HepG2 (cell line): ENCODE data around the gene IHH. TPM values are rescaled to one million over a fixed set of nuclear protein-coding genes. Genes with fewer than 3 reads are reported as not detected.

Experiments
- ATAD3A ChIP-seq: sonication (generic); formaldehyde crosslinking; IDR thresholded peaks from 2 replicates; pipeline ENCODE4 v1.4.0; 2020; ENCODE audit warnings: missing genetic modification reagents
- ETS1 ChIP-seq: sonication (generic); formaldehyde crosslinking; IDR thresholded peaks from 2 replicates; pipeline ENCODE4 v1.4.0; 2020; ENCODE audit warnings: missing genetic modification reagents
- KLF6 ChIP-seq: IDR thresholded peaks from 2 replicates; pipeline ENCODE4 v1.8.0; 2016; ENCODE audit warnings: missing biosample characterization, missing genetic modification reagents
- NFKB2 ChIP-seq: sonication (generic); formaldehyde crosslinking; IDR thresholded peaks from 2 replicates; pipeline ENCODE4 v1.4.0; 2020; ENCODE audit warnings: missing genetic modification reagents, borderline replicate concordance
- PHF5A ChIP-seq: IDR thresholded peaks from one replicate; pipeline ENCODE4 v1.6.1; 2018; ENCODE audit warnings: low read depth, missing genetic modification reagents; ENCODE audit not compliant: unreplicated experiment
- POLR2AphosphoS5 ChIP-seq: IDR thresholded peaks from 2 replicates; pipeline ENCODE4 v1.6.1; 2012; ENCODE audit warnings: low read depth, low read length
- SP140L ChIP-seq: sonication (generic); formaldehyde crosslinking; IDR thresholded peaks from 2 replicates; pipeline ENCODE4 v1.4.0; 2020; ENCODE audit warnings: missing genetic modification reagents, borderline replicate concordance
- TCF7L2 ChIP-seq: IDR thresholded peaks from 2 replicates; pipeline ENCODE4 v1.6.1; 2011; ENCODE audit warnings: mild to moderate bottlenecking, low read depth, low read length, moderate library complexity
- ZNF335 ChIP-seq: sonication (generic); formaldehyde crosslinking; IDR thresholded peaks from 2 replicates; pipeline ENCODE4 v1.4.0; 2020; ENCODE audit warnings: missing genetic modification reagents
- ZNF354B ChIP-seq: sonication (generic); formaldehyde crosslinking; IDR thresholded peaks from 2 replicates; pipeline ENCODE4 v1.8.0; 2022; ENCODE audit warnings: mild to moderate bottlenecking, missing genetic modification reagents
- ZNF83 ChIP-seq: sonication (generic); formaldehyde crosslinking; IDR thresholded peaks from 2 replicates; pipeline ENCODE4 v1.4.0; 2020; ENCODE audit warnings: missing genetic modification reagents, mild to moderate bottlenecking, borderline replicate concordance
- ZNF839 ChIP-seq: sonication (generic); formaldehyde crosslinking; IDR thresholded peaks from 2 replicates; pipeline ENCODE4 v1.4.0; 2020; ENCODE audit warnings: missing genetic modification reagents, mild to moderate bottlenecking, borderline replicate concordance
- polyA plus RNA-seq, 8 experiments: library from polyadenylated mRNA; depleted of rRNA in 3 of 8; stranded (reverse) in 7 of 8; unstranded in 1 of 8; fragments of >200 nt; fragmentation: Illumina TruSeq in 4 of 8; extraction: Trizol in 4 of 8; gene quantifications; 2 replicates each; pipeline versions ENCODE4 v1.2.1 to v1.2.3, GENCODE V29; 2011 to 2016; ENCODE audit warnings: low read depth in 4 of 8, missing spikeins in 1 of 8, mixed read lengths in 1 of 8; ENCODE audit not compliant: insufficient read depth in 1 of 8
- total RNA-seq, 5 experiments: library from RNA; depleted of rRNA; stranded (reverse); fragments of >200 nt; fragmentation: Illumina TruSeq; extraction: Trizol; gene quantifications; 2 replicates each; pipeline ENCODE4 v1.2.3, GENCODE V29; 2016; ENCODE audit warnings: low read depth in 1 of 5
- TF ChIP-seq, protein P1 (sequence below): sonication (generic); formaldehyde crosslinking; IDR thresholded peaks from 2 replicates; pipeline ENCODE4 v1.4.0; 2020; ENCODE audit warnings: missing genetic modification reagents, borderline replicate concordance
- TF ChIP-seq, protein P2 (sequence below): sonication (generic); formaldehyde crosslinking; IDR thresholded peaks from 2 replicates; pipeline ENCODE4 v1.8.0; 2022; ENCODE audit warnings: missing genetic modification reagents, mild to moderate bottlenecking, inconsistent platforms, borderline replicate concordance
- TF ChIP-seq, protein P3 (sequence below): sonication (generic); IDR thresholded peaks from 2 replicates; pipeline ENCODE4 v1.6.1; 2016; ENCODE audit warnings: low read depth, borderline replicate concordance
- TF ChIP-seq, protein P4 (sequence below): IDR thresholded peaks from 2 replicates; pipeline ENCODE4 v1.6.1; 2016; ENCODE audit warnings: missing compliant biosample characterization, missing genetic modification reagents, borderline replicate concordance

Gene IHH
- total and polyA plus RNA-seq, 2 of the 13 experiments (the other 11 are each of a cell fraction or from before 2014, with no cell fraction given): 0.42 TPM; not detected in 1

DNA sequence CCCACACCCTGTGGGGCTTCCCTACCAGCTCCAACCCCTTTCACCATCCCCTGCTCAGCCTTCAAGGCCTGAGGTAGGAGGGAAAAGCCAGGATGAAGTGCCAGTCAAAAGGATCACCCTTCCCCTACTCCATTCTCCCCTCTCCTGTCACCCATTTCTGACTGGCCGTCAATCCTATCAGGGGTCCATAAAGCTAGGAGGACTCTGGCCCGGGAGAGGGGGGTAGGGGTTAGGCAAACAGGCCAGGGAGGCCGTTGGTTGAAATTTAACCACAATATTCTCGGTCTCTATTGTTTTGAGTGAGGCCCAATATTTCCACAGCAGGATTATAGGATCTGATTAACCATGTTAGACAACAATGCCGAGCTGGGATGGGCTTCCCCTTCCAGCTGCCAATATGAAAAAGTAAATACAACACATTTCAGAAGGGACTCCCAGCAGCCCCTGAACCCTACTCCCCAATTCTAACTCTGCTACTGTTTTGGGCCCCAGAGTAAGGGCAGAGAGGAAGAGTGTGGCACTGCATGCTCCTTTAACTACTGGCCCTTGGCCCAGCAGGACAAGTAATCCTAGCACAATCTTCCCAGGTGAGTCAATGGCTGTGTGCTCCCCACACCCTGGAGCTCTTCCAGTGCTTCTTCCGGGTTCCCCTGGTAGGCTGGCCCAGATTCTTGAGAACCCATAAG is 10.6 kb upstream of the IHH start (continued):
- TF ChIP-seq TCF7L2 (no peak), ETS1 (CRISPR knock-in tag) (no peak), POLR2AphosphoS5 (no peak), ZNF839 (no peak), ATAD3A (CRISPR knock-in tag) (no peak), ZNF354B (CRISPR knock-in tag) (peak; percentile 69; the same call in 1 of the 2 replicates), ZNF83 (CRISPR knock-in tag) (no peak), NFKB2 (CRISPR knock-in tag) (no peak), KLF6 (CRISPR knock-in tag) (no peak), PHF5A (CRISPR knock-in tag) (no peak), SP140L (CRISPR knock-in tag) (0 out of 2 replicates have a peak, but pooled peaks have one; percentile 54), ZNF335 (CRISPR knock-in tag) (no peak)
- TF ChIP-seq, protein P1, sequence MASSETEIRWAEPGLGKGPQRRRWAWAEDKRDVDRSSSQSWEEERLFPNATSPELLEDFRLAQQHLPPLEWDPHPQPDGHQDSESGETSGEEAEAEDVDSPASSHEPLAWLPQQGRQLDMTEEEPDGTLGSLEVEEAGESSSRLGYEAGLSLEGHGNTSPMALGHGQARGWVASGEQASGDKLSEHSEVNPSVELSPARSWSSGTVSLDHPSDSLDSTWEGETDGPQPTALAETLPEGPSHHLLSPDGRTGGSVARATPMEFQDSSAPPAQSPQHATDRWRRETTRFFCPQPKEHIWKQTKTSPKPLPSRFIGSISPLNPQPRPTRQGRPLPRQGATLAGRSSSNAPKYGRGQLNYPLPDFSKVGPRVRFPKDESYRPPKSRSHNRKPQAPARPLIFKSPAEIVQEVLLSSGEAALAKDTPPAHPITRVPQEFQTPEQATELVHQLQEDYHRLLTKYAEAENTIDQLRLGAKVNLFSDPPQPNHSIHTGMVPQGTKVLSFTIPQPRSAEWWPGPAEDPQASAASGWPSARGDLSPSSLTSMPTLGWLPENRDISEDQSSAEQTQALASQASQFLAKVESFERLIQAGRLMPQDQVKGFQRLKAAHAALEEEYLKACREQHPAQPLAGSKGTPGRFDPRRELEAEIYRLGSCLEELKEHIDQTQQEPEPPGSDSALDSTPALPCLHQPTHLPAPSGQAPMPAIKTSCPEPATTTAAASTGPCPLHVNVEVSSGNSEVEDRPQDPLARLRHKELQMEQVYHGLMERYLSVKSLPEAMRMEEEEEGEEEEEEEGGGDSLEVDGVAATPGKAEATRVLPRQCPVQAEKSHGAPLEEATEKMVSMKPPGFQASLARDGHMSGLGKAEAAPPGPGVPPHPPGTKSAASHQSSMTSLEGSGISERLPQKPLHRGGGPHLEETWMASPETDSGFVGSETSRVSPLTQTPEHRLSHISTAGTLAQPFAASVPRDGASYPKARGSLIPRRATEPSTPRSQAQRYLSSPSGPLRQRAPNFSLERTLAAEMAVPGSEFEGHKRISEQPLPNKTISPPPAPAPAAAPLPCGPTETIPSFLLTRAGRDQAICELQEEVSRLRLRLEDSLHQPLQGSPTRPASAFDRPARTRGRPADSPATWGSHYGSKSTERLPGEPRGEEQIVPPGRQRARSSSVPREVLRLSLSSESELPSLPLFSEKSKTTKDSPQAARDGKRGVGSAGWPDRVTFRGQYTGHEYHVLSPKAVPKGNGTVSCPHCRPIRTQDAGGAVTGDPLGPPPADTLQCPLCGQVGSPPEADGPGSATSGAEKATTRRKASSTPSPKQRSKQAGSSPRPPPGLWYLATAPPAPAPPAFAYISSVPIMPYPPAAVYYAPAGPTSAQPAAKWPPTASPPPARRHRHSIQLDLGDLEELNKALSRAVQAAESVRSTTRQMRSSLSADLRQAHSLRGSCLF (CRISPR knock-in tag): no peak
- TF ChIP-seq, protein P2, sequence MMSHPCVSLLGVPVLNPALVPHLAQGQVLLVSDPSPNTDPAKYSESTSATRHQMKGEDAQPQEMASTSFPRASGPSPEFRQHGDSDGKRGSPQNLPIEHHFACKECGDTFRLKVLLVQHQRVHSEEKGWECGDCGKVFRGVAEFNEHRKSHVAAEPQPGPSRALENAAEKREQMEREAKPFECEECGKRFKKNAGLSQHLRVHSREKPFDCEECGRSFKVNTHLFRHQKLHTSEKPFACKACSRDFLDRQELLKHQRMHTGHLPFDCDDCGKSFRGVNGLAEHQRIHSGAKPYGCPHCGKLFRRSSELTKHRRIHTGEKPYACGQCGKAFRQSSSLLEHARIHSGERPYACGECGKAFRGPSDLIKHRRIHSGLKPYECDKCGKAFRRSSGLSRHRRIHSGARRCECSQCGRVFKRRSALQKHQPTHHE: no peak
- TF ChIP-seq, protein P3, sequence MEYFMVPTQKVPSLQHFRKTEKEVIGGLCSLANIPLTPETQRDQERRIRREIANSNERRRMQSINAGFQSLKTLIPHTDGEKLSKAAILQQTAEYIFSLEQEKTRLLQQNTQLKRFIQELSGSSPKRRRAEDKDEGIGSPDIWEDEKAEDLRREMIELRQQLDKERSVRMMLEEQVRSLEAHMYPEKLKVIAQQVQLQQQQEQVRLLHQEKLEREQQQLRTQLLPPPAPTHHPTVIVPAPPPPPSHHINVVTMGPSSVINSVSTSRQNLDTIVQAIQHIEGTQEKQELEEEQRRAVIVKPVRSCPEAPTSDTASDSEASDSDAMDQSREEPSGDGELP: peak; percentile 71; the same call in 1 of the 2 replicates
- TF ChIP-seq, protein P4, sequence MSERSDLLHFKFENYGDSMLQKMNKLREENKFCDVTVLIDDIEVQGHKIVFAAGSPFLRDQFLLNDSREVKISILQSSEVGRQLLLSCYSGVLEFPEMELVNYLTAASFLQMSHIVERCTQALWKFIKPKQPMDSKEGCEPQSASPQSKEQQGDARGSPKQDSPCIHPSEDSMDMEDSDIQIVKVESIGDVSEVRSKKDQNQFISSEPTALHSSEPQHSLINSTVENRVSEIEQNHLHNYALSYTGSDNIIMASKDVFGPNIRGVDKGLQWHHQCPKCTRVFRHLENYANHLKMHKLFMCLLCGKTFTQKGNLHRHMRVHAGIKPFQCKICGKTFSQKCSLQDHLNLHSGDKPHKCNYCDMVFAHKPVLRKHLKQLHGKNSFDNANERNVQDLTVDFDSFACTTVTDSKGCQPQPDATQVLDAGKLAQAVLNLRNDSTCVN (CRISPR knock-in tag): no peak
